Gastrocnemius medialis (tissue), 4 donors: ENCODE measurements around the gene ACOT11.

ENCODE experiments used
- POLR2A ChIP-seq, 2 donors: fragments of 450-650 bp; IDR thresholded peaks; one replicate each; pipeline ENCODE4 v1.6.1; 2017; ENCODE audit warnings: antibody characterized with exemption in 2 of 2, mild to moderate bottlenecking in 2 of 2, moderate library complexity in 2 of 2
- TF ChIP-seq, protein P1 (sequence below), 5 experiments: fragments of 450-650 bp in 3 of 5; fragments of 200-600 bp in 2 of 5; sonication (generic) in 2 of 5; IDR thresholded peaks in 4 of 5; conservative IDR thresholded peaks in 1 of 5; 1 replicate in 4 of 5; 2 replicates in 1 of 5; pipeline ENCODE4 v1.5.1; 2016 to 2019; ENCODE audit warnings: antibody characterized with exemption in 5 of 5, mild to moderate bottlenecking in 3 of 5, moderate library complexity in 3 of 5

DNA sequence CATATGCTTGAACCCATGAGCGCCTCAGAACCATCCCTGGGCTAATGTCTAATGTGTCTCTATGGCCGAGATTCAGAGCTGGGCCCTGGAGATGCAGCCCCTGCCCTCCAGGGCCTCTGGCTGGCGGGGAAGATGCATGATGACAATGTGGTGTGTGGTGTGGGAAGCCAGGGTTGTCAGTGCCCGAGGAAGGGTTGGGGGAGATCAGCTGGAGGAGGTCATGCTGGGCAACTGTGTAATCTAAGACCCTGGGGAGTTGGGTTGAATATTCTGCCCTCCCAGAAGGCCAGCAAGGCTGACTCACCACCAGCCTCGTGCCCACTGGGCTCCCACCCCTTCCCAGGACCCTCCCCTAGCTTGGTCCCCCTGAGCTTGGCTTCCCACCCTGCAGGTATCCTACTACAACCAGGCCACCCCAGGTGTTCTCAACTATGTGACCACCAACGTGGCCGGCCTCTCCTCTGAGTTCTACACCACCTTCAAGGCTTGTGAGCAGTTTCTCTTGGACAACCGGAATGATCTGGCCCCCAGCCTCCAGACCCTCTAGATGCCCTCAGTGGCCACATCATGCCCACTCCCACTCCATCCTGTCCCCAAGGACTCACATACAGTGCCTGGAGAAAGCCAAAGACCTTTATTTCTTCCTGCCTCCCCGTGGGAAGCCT lies 60.7 kb downstream of the ACOT11 start:
- TF ChIP-seq, protein P1, sequence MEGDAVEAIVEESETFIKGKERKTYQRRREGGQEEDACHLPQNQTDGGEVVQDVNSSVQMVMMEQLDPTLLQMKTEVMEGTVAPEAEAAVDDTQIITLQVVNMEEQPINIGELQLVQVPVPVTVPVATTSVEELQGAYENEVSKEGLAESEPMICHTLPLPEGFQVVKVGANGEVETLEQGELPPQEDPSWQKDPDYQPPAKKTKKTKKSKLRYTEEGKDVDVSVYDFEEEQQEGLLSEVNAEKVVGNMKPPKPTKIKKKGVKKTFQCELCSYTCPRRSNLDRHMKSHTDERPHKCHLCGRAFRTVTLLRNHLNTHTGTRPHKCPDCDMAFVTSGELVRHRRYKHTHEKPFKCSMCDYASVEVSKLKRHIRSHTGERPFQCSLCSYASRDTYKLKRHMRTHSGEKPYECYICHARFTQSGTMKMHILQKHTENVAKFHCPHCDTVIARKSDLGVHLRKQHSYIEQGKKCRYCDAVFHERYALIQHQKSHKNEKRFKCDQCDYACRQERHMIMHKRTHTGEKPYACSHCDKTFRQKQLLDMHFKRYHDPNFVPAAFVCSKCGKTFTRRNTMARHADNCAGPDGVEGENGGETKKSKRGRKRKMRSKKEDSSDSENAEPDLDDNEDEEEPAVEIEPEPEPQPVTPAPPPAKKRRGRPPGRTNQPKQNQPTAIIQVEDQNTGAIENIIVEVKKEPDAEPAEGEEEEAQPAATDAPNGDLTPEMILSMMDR (IDR thresholded peaks at IDR 0.05 in 4 of 5, conservative IDR thresholded peaks at IDR 0.05 in 1 of 5) = no peak
- TF ChIP-seq POLR2A (IDR thresholded peaks at IDR 0.05) = no peak
